Non-pigmented ciliary epithelial cell (primary cell): ENCODE data around the gene SH2D3C.

Experiments used
- DNase-seq: peaks from one replicate; pipeline ENCODE4 v3.0.0-alpha.2; 2010; ENCODE audit warnings: low read depth

SH2D3C gene

DNA sequence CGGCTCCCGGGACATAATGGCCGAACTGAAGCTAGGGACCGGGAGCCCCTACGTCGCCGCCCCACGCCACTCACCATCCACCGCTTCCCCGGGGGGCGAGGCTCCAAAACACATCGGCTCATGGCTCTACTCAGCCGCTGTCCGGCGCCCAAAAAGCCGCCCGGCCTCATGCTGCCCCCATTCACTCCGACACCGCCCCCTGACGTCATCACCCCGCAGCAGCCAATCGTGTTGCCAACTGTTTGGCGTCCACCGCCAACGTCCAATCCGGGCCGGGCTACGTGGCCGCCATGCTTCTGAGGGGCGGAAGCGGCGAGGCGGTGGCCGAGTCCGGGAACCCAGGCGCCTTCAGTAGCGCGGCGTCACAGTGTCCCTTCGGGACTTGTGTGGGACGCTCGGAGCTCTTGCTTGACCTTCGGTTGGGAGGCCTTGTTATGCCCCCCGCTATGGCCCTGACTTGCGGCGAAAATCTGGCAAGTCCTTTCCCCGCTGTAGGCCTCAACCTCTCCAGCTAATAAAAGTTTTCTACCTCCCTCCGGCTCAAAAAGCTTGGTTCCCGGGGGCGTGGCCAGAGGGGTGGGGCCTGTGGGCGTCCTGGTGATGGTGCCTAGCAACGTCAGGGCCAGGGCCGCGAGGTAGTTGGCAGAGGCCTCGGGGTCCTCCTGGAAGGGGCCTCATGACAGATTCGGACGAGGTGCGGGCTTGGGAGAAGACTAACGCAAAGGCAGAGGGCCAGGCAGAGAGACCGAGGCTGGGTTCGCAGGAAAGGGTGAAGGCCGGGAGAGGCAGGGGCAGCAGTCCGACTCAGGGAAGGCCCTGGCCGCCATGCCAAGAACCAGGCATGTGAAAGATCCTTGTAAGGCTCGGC, 62.8 kb downstream of the SH2D3C start, which contains the start of the genes PTRH1 and TTC16:
Gene PTRH1, minus strand, starts transcription at position 194 of the 868 bp plus-strand sequence. Its CDS starts 24 bp downstream, at position 170.
Gene TTC16, plus strand, starts transcription at position 610 of the 868 bp plus-strand sequence. Its CDS starts 67 bp downstream, at position 677.
- DNase-seq: peak; percentile 50

GRCh38 chr9:127714951-127715469, 63.5 kb downstream of the SH2D3C start:
- DNase-seq: no peak

- DNase-seq: no peak
Observed at GRCh38 chr9:127714020-127714750, 64.3 kb downstream of the SH2D3C start.

DNA sequence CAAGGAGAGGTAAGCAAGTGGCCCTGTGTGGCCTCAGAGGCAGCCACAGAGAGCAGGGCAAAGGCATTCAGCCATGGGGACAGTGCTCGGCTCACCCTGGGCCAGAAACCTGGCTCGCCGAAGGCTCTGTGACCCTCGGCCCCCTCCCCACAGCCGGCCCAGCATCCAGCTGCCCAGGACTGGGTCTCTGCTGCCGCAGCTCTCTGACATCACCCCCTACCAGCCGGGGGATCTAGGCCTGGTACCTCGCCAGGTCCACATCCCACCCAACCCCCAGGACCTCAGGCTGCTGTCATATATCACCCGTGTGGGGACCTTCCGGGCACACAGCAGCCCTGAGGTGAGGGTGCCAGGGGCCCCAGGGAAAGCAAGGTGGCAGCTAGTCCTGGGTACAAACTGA, 65.6 kb downstream of the SH2D3C start:
- no peak for DNase-seq

GRCh38 chr9:127712371-127712770, 66.1 kb downstream of the SH2D3C start:
- no peak for DNase-seq

- no peak for DNase-seq
Observed at GRCh38 chr9:127711831-127712274, 66.6 kb downstream of the SH2D3C start.

- no peak for DNase-seq
Observed at GRCh38 chr9:127711226-127711701, 67.2 kb downstream of the SH2D3C start.

DNA sequence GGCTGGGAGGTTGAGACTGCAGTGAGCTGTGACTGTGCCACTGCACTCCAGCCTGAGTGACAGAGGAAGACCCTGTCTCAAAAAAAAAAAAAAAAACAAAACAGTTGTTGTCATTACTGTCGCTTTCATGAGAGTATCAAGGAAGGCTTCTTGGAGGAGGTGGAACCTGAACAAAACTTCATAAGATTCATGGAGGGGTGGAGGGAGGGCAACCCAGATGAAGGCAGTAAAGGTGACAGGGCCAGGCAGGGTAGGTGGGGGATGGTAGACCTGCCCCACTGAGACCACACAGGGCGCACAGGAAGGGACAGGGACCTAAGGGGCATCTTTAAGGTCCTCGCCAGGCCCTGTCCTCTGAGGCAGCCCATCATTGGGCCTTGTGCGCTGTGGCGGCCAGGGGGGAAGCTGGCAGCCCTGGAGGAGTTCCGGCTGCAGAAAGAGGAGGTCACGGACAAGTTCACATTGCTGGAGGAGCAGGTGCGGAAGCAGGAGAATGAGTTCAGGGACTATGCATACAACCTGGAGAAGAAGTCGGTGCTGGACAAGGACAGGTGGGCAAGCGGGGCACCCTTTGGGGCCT, 68.2 kb downstream of the SH2D3C start:
- DNase-seq: no peak

- no peak for DNase-seq
Observed at GRCh38 chr9:127708952-127709587, 69.4 kb downstream of the SH2D3C start.

DNA sequence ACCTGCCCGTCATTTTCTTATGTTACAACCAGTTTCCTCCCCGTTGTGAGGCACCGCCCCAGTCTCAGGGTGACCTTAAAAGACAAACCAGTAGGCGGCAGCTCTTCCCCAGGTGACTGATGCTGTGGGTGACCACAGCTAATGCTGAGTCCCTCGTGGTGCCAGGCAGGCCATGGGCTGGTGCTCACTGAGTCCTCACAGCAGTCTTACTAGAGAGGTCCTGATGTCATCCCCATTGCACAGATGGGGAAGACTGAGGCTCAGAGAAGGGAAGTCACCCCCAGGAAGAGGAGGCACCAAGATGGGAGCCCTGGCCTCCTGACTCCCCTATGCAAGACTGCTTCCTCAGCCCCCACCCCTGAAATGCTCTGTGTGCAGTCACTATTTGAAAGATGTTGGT, 70.7 kb downstream of the SH2D3C start:
- no peak for DNase-seq

DNA sequence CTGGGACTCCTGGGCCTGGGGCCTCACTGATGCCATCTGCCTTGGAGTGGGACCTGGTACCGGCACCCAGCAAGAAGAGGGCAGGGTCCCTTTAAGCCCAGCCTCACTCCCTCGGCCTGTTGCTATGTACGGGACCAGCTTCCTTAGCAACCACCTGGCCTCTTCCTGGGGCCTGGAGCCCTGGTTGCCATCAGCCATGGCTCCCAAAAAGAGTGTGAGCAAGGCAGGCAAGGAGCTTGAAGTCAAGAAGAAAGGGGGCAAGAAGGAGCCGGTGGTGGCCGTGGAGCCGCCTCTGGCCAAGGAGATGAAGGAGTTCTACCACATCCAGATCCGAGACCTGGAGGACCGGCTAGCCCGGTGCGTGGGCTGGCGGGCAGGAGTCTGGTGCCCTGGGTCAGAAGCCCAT, 71.6 kb downstream of the SH2D3C start, which contains the start of gene CFAP157:
Gene CFAP157, plus strand, starts transcription at position 153 of the 406 bp plus-strand sequence. Its CDS starts 44 bp downstream, at position 197.
- DNase-seq: no peak

DNA sequence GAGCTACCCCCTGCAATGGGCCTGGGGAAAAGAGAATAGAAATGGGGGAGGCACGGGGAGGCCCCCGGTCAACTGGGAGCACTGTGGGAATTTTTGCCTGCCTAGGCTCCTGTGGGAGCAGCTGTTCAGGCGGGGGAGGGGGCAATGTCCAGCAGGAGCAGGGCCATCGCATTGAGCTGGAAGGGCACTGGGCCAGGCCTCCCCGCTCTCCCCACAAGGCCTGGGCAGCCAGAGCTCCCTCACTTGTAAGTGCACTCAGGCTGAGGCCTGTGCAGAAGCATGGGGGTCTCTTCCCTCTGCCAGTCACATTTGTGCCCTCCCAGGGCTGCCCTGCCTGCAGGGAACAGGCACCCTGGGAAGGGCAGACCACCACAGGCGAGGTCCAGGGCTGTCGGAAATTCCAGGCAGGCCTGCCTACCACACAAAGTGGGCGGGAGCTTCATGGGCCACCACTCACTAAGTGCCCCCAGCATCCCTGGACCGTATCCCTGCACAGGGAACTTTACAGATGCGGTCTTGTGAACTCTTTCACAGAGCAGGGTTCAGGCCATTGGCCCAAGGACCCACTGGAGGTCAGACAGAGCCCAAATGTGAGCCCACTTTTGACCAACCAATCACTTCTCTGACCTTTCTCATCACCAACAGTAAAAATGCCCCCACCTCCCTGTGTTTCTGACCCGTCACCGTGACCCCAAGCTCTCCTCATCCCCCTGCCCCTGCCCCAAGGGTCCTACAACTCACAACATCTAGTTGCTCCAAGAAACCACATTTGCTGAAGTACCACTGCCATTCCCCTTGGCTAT, 72.7 kb downstream of the SH2D3C start:
- no peak for DNase-seq

DNA sequence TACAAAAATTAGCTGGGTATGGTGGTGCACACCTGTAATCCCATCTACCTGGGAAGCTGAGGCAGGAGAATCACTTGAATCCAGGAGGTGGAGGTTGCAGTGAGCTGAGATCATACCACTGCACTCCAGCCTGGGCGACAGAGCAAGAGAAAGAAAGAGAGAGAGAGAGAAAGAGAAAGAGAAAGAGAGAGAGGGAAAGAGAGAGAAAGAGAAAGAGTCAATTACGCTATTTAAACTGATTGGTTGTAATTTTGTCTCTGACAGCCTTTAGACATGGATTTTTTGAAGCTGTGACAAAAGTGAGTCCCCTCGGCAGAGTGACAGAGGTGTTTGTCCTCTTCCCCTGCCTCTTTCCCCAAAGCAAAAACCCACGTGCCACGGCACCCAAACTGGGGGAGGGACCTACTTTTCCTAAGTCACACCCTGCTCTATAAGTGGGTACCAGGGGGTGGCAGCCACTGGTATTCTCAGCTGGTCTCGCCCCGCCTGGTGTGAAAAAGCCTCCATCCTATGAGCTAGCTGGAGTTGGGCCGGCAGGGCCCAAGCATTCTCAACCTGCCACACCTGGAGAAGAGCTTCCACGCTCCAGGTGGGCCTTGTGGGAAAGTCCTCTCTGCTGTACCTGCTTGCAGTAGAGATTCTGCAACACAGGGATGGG, 75.0 kb downstream of the SH2D3C start:
- DNase-seq: no peak

GRCh38 chr9:127700594-127701255, 77.7 kb downstream of the SH2D3C start:
- DNase-seq: no peak

DNA sequence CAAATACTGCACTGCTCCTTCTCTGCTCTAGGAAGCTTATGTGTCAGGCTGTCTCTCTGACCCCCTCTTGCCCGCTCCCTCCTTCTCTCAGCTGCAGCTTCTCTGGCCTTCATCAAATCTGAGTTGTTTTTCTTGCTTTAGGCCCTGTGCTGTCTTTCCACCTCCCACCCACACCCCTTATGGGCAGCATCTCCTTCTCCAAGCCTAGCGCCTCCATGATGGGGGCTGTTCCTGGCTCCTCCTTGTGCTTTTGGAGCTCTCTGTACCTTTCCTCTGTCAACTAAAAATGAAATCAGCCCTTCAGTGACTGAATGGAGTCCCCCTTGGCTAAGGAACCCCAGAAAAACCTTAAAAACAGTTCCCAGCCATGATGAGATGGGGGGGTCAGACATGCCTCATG, 78.3 kb downstream of the SH2D3C start:
- no peak for DNase-seq

DNA sequence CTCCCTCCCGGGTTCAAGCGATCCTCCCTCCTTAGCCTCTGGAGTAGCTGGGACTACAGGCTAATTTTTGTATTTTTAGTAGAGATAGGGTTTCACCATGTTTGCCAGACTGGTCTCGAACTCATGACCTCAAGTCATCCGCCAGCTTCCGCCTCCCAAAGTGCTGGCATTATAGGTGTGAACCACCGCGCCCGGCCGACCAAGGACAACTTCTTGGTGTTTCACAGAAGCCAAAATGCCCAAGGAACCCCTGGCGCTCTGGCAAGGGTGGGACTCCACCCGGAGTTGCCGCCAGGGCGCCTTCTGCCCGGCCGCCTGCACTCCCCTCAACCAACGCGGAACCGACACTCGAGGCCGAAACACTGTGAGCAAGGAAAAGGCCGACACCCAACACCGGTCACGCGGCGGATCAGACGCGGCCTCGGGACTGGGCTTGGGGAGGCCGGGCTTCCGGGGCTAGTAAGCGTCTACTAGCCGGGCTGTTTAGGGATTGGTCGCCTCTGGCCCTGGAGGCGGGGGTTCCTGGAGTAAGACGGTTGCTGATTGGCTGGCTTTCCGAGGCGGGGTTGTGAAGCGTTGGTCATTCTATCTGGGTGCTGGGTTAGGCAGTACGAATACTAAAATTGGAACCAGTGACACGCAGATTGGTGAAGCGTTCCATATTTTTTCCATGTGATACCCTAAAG, 79.3 kb downstream of the SH2D3C start:
- peak; percentile 94 for DNase-seq

DNA sequence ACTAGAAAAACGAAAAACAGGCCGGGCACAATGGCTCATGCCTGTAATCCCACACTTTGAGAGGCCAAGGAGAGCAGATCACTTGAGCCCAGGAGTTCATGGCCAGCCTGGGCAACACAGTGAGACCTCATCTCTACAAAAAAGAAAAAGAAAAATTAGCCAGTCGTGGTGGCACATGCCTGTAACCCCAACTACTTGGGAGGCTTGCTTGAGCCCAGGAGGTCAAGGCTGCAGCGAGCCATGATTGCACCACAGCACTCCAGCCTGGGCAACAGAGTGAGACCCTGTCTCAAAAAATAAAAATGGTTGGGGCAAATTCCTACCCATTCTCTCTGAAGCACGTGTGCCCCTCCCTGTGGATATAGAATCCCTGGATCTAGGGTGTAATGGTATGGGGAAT, 80.1 kb downstream of the SH2D3C start:
- no peak for DNase-seq

- DNase-seq: no peak
Observed at GRCh38 chr9:127697575-127697974, 80.9 kb downstream of the SH2D3C start.
